ENCODE results near the gene NOTCH3.

The NOTCH3 gene

GRCh38 chr19:15137777-15138176 is 63.0 kb downstream of the NOTCH3 start:
- POLR2A ChIA-PET: interaction anchor here (0.5 kb wide), 1 partner anchor 214 kb away, joined by 5 read pairs; no protein-coding TSS in a partner anchor
- TF ChIP-seq CTCF (IDR thresholded peaks at IDR 0.05; ENCODE audit: insufficient read depth, low read length, missing control alignments): no peak
- DNase-seq (ENCODE audit: low read depth, low spot score): no peak
- no peak overlapping the region for H3K4me3 ChIP-seq (ENCODE audit: low read depth, low read length)
- CTCF ChIA-PET: interaction anchor here (1.4 to 1.5 kb wide), 2 partner anchors 45 to 58 kb away, joined by 4 read pairs; no protein-coding TSS in a partner anchor

GRCh38 chr19:15136234-15136954 is 64.4 kb downstream of the NOTCH3 start:
- ChIA-PET POLR2A (no interaction called here), CTCF (interaction anchor here (0.8 to 1.2 kb wide), 5 partner anchors 11 to 44 kb away, joined by 3 to 6 read pairs (median 4); no protein-coding TSS in a partner anchor)
- no peak for TF ChIP-seq CTCF (IDR thresholded peaks at IDR 0.05; ENCODE audit: insufficient read depth, low read length, missing control alignments)

GRCh38 chr19:15129856-15130585 is 70.8 kb downstream of the NOTCH3 start:
- CTCF ChIA-PET: interaction anchor here (2.7 kb wide), 1 partner anchor 19 kb away, joined by 6 read pairs; no protein-coding TSS in a partner anchor

More at GRCh38 chr19:15136234-15136954, 64.4 kb downstream of the NOTCH3 start:
- H3K4me3 ChIP-seq (ENCODE audit: low read depth, low read length): no peak overlapping the region
- no peak for DNase-seq (ENCODE audit: low read depth, low spot score)

GRCh38 chr19:15128162-15128770 is 72.5 kb downstream of the NOTCH3 start:
- CTCF ChIA-PET: interaction anchor here (1.0 to 1.2 kb wide), 2 partner anchors 19 to 23 kb away, joined by 3 read pairs; no protein-coding TSS in a partner anchor
- POLR2A ChIA-PET: no interaction called here
- TF ChIP-seq CTCF (IDR thresholded peaks at IDR 0.05; ENCODE audit: insufficient read depth, low read length, missing control alignments): no peak
- DNase-seq (ENCODE audit: low read depth, low spot score): no peak
- no peak overlapping the region for H3K4me3 ChIP-seq (ENCODE audit: low read depth, low read length)

More at GRCh38 chr19:15129856-15130585, 70.8 kb downstream of the NOTCH3 start:
- no peak for TF ChIP-seq CTCF (IDR thresholded peaks at IDR 0.05; ENCODE audit: insufficient read depth, low read length, missing control alignments)
- H3K4me3 ChIP-seq (ENCODE audit: low read depth, low read length): no peak overlapping the region
- DNase-seq (ENCODE audit: low read depth, low spot score): no peak
- POLR2A ChIA-PET: no interaction called here

GRCh38 chr19:15126131-15126910 is 74.5 kb downstream of the NOTCH3 start:
- no peak for TF ChIP-seq CTCF (IDR thresholded peaks at IDR 0.05; ENCODE audit: insufficient read depth, low read length, missing control alignments)
- ChIA-PET POLR2A (interaction anchor here (1.0 kb wide), 1 partner anchor 14 kb away, joined by 3 read pairs; no protein-coding TSS in a partner anchor), CTCF (interaction anchor here (0.8 to 3.6 kb wide), 8 partner anchors 18 to 126 kb away, joined by 3 to 24 read pairs (median 4); no protein-coding TSS in a partner anchor)
- no peak for DNase-seq (ENCODE audit: low read depth, low spot score)
- peak overlapping the region; percentile 47 for H3K4me3 ChIP-seq (ENCODE audit: low read depth, low read length)
